Activated T-cell treated with anti-CD3 and anti-CD28 coated beads, Interleukin-2, amount 50 U/mL, for 4 hours (primary cell): ENCODE results near the gene RASGEF1C. TPM values are rescaled to one million over a fixed set of nuclear protein-coding genes. Genes with fewer than 3 reads are reported as not detected.

Experiments used
- ATAC-seq, 2 donors: fragments of 200-7000 bp; cut with Tn5 transposase; one replicate each; pipeline ENCODE4 v1.10.0; 2021
- DNase-seq: peaks from one replicate; pipeline ENCODE4 v3.0.0-alpha.2; 2020
- H3K27me3 Mint-ChIP-seq: one replicate; pipeline ENCODE4 v1.8.0; 2021; ENCODE audit warnings: low read depth, mixed read lengths
- H3K36me3 Mint-ChIP-seq: one replicate; pipeline ENCODE4 v1.8.0; 2022; ENCODE audit warnings: mixed read lengths; ENCODE audit not compliant: insufficient read depth
- H3K4me1 Mint-ChIP-seq: one replicate; pipeline ENCODE4 v1.8.0; 2021; ENCODE audit warnings: low read depth, mixed read lengths
- H3K4me3 Mint-ChIP-seq: one replicate; pipeline ENCODE4 v1.8.0; 2021; ENCODE audit warnings: mild to moderate bottlenecking, moderate library complexity, mixed read lengths
- H3K9me3 Mint-ChIP-seq: one replicate; pipeline ENCODE4 v1.8.0; 2021; ENCODE audit warnings: mixed read lengths
- total RNA-seq, 3 donors: library from RNA; stranded (reverse); gene quantifications; one replicate each; pipeline ENCODE4 v1.2.1, GENCODE V29; 2021

Gene RASGEF1C
- total RNA-seq, 3 donors from 2014 or later, result not detected

GRCh38 chr5:180112181-180112861, 96.7 kb downstream of the RASGEF1C start:
- no peak for ATAC-seq
- Mint-ChIP-seq H3K36me3 (no peaks in the 10 kb centered on the region), H3K4me1 (no peaks in the 10 kb centered on the region), H3K4me3 (no peak overlapping the region), H3K27me3 (peaks cover 3% of the 10 kb centered on the region), H3K9me3 (peaks cover 6% of the 10 kb centered on the region)
- no peak for DNase-seq

GRCh38 chr5:180111273-180112002, 97.6 kb downstream of the RASGEF1C start:
- H3K9me3 Mint-ChIP-seq, result peaks cover 14% of the 10 kb centered on the region
- no peaks in the 10 kb centered on the region for H3K4me1 Mint-ChIP-seq
- no peaks in the 10 kb centered on the region for H3K36me3 Mint-ChIP-seq
- peaks cover 6% of the 10 kb centered on the region for H3K27me3 Mint-ChIP-seq
- ATAC-seq (no peak), DNase-seq (no peak)
- no peak overlapping the region for H3K4me3 Mint-ChIP-seq

GRCh38 chr5:180109920-180110319, 99.1 kb downstream of the RASGEF1C start:
- H3K27me3 Mint-ChIP-seq, result peaks cover 9% of the 10 kb centered on the region
- no peak for ATAC-seq
- H3K4me3 Mint-ChIP-seq, result no peak overlapping the region
- no peaks in the 10 kb centered on the region for H3K36me3 Mint-ChIP-seq
- no peaks in the 10 kb centered on the region for H3K4me1 Mint-ChIP-seq
- peaks cover 20% of the 10 kb centered on the region for H3K9me3 Mint-ChIP-seq
- no peak for DNase-seq

DNA sequence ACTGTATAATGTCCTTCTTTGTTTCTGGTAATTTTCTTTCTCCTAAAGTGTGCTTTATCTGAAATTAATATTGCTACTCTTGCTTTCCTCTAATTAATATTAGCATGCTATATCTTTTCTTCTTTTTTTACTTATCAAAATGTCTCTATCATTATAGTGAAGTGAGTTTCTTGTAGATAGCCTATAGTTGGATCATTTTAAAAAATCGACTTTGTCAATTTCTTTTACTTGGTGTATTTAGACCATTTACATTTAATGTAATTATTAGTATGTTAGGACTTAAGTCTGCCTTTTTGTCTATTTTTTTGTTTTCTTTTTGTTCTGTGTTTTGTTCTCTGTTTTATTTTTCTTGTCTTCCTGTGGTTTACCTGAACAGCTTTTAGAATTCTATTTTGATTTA, 102.0 kb downstream of the RASGEF1C start:
- H3K4me3 Mint-ChIP-seq, result no peak overlapping the region
- ATAC-seq, result no peak
- no peaks in the 10 kb centered on the region for H3K36me3 Mint-ChIP-seq
- H3K4me1 Mint-ChIP-seq, result no peaks in the 10 kb centered on the region
- no peak for DNase-seq
- peaks cover 9% of the 10 kb centered on the region for H3K27me3 Mint-ChIP-seq
- H3K9me3 Mint-ChIP-seq, result peaks cover 20% of the 10 kb centered on the region

- Mint-ChIP-seq H3K4me1 (no peaks in the 10 kb centered on the region), H3K9me3 (peaks cover 20% of the 10 kb centered on the region), H3K36me3 (no peaks in the 10 kb centered on the region), H3K4me3 (no peak overlapping the region), H3K27me3 (peaks cover 9% of the 10 kb centered on the region)
- DNase-seq (no peak), ATAC-seq (no peak)
These were observed 103.1 kb downstream of the RASGEF1C start for GRCh38 chr5:180105827-180106312.

DNA sequence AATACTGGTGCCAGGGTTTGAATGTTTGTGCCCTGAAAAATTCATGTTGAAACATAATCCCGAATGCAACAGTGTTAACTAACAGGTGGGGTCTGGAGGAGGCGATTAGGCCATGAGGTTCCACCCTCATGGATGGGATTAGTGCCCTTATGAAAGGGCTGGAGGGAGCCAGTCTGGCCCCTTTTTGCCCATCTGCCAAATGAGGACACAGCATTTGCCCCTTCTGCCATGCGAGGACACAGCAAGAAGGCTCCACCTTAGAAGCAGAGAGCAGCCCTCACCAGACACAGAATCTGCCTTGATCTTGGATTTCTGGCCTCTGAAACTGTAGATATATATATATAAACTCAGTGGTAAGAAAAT, 104.9 kb downstream of the RASGEF1C start:
- H3K9me3 Mint-ChIP-seq, result peaks cover 20% of the 10 kb centered on the region
- peaks cover 7% of the 10 kb centered on the region for H3K27me3 Mint-ChIP-seq
- DNase-seq (no peak), ATAC-seq (no peak)
- no peak overlapping the region for H3K4me3 Mint-ChIP-seq
- no peaks in the 10 kb centered on the region for H3K4me1 Mint-ChIP-seq
- H3K36me3 Mint-ChIP-seq, result no peaks in the 10 kb centered on the region

- DNase-seq (no peak), ATAC-seq (no peak)
- H3K36me3 Mint-ChIP-seq, result no peaks in the 10 kb centered on the region
- H3K9me3 Mint-ChIP-seq, result peaks cover 19% of the 10 kb centered on the region
- peaks cover 7% of the 10 kb centered on the region for H3K27me3 Mint-ChIP-seq
- H3K4me1 Mint-ChIP-seq, result no peaks in the 10 kb centered on the region
- H3K4me3 Mint-ChIP-seq, result no peak overlapping the region
These were observed 105.4 kb downstream of the RASGEF1C start for GRCh38 chr5:180103487-180104167.

DNA sequence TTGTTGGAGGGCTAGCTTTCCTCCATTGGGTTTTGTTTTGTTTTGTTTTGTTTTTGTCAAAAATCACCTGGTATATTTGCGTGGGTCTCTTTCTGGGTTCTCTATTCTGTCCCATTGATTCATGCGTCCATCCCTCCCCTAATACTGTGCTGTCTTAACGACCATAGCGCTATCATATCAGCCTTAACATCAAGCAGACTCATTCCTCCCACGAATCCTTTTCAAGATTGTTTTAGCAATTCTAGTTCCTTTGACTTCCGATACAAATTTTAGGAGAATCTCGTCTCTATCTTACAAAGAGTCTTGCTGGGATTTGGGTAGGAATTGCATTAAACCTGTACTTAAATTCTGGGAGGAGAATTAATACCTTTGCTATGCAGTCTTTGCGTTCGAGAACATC, 106.4 kb downstream of the RASGEF1C start:
- no peaks in the 10 kb centered on the region for H3K36me3 Mint-ChIP-seq
- ATAC-seq (no peak), DNase-seq (no peak)
- no peaks in the 10 kb centered on the region for H3K4me1 Mint-ChIP-seq
- H3K9me3 Mint-ChIP-seq, result peaks cover 15% of the 10 kb centered on the region
- peaks cover 7% of the 10 kb centered on the region for H3K27me3 Mint-ChIP-seq
- H3K4me3 Mint-ChIP-seq, result no peak overlapping the region

DNA sequence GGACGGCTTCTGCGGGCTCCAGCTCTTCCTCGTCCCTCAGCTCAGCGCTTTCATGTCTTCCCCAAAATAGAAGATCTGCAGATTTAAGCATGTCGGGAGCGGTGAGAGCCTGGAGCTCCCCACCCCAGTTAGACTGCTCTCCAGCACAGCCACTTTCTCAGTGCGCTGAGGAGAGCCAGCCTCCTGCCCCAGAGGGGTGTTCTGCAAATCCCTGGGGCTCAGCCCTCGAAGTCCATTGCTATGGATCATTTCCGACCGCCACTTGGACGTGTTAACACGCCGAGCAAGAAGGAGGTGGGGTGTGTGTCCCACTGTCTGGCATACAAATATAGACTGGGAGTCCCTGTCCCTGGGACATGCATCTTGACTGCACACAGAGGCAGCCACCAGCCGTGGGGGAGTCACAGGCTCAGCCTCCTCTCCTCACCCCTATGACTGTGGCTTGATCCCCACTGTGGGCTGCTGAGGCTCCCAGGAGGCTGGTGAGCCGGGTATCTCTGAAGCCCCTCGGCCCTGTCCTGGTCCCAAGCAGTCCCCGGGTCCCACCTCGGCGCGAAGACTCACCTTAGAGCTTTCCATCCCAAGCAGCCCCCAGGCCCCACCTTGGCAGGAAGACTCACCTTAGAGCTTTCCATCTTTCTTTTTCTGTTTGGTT, 107.4 kb downstream of the RASGEF1C start:
- Mint-ChIP-seq H3K9me3 (peaks cover 7% of the 10 kb centered on the region), H3K4me3 (no peak overlapping the region), H3K36me3 (no peaks in the 10 kb centered on the region), H3K4me1 (no peaks in the 10 kb centered on the region), H3K27me3 (peaks cover 10% of the 10 kb centered on the region)
- DNase-seq, result no peak
- no peak for ATAC-seq

GRCh38 chr5:180100621-180101450, 108.2 kb downstream of the RASGEF1C start:
- H3K9me3 Mint-ChIP-seq, result no peaks in the 10 kb centered on the region
- no peak for DNase-seq
- no peak for ATAC-seq
- no peaks in the 10 kb centered on the region for H3K4me1 Mint-ChIP-seq
- peaks cover 6% of the 10 kb centered on the region for H3K27me3 Mint-ChIP-seq
- no peak overlapping the region for H3K4me3 Mint-ChIP-seq
- no peaks in the 10 kb centered on the region for H3K36me3 Mint-ChIP-seq

DNA sequence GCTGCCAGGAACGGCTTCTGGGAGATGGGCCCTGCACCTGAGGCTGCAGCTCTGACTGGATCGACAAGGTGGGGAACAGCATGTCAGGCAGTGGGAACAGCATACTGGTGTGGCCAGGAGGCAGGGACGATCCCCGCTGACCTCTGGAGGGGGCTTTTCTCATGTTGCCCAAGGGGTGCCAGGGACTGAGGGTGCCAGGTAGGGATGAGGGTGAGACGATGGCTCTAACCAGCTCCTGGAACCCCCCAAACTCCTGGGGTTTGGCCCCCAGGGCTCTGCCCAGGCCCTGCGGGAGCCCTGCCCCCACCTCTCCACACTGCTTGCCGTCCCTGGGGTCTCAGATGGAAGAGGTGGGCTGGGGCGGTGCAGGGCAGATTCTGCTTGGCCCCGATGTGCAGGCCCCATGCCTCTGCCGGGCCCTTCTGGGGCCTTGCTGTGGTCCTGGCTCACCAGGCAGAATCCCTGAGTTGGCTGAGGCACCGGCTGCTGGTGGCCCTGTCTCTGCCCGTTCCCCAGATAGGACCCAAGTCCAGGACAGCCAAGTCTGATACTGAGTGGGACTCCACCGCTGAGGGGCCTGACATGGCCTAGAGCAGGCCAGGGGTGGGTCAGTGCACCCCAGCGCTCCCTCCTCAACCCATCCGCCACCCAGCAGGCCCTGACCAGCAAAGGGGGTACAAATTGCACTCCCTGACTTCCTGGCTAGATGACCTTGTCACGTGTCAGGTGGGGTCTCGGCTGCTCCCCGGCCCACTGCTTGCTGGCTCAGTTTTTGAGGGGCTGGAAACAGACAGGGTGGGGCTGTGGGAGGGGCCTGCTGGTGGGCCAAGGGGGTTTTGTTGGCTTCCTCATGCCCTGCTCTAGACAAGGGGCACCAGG, 109.0 kb downstream of the RASGEF1C start:
- no peak overlapping the region for H3K4me3 Mint-ChIP-seq
- no peaks in the 10 kb centered on the region for H3K36me3 Mint-ChIP-seq
- ATAC-seq (no peak), DNase-seq (no peak)
- H3K27me3 Mint-ChIP-seq, result peaks cover 6% of the 10 kb centered on the region
- no peaks in the 10 kb centered on the region for H3K9me3 Mint-ChIP-seq
- no peaks in the 10 kb centered on the region for H3K4me1 Mint-ChIP-seq

DNA sequence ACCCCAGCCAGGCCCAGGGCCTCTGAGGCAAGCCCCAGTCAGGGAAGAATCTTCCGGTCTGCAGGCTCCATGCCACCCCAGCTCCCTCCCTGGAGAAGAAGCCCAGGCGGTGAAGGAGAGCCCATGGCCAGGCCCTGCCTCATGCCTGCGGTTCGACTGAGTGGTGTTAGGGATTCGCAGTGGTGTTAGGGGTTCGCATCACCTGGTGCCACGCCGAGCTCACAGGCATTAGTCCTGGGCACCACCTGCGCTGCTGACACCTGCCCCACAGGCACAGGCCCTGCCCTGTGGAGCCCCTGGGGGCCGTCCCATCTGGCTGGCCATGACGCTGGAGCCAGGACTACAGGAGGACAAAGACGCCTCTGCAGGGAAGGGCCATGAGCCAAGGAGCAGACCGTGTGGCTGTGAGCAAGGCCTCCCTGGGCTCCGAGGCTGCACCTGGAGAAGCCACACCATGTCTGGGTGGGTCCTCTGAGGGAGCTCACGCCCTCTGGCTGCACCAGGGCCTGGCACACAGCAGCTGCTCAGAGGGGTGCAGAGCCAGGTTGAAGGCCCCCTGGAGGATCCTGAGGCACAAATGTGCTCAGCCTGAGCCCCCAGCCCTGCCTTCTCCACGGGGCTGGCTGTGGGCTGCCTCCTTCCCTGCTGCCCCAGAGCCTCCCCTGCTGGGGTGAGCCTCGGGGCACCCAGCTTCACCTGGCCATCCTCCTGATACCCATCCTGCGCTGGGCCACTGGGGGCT, 109.8 kb downstream of the RASGEF1C start:
- Mint-ChIP-seq H3K36me3 (no peaks in the 10 kb centered on the region), H3K4me1 (no peaks in the 10 kb centered on the region), H3K4me3 (no peak overlapping the region), H3K9me3 (no peaks in the 10 kb centered on the region), H3K27me3 (peaks cover 6% of the 10 kb centered on the region)
- no peak for DNase-seq
- ATAC-seq, result no peak
